Keratinocyte (primary cell): ENCODE results near the gene RAET1G. TPM values are rescaled to one million over a fixed set of nuclear protein-coding genes. Genes with fewer than 3 reads are reported as not detected.
A peak's percentile ranks its signal among the peaks of the same experiment; 100 is the strongest.

Source experiments
- DNase-seq: peaks from one replicate; pipeline ENCODE4 v3.0.0-alpha.2; 2011; ENCODE audit warnings: low read depth, missing footprints, low spot score
- FAIRE-seq: peaks from 2 replicates; lab custom pipeline; 2011; peaks lifted over from hg19 to GRCh38; lab: Jason Lieb, UNC
- H2AFZ ChIP-seq: 2 replicates; pipeline ENCODE4 v1.6.0; 2012; ENCODE audit warnings: low read length, control low read depth, inconsistent platforms; ENCODE audit not compliant: control insufficient read depth
- H3K27ac ChIP-seq: 2 replicates; pipeline ENCODE4 v1.5.1; 2011; ENCODE audit warnings: low read length; ENCODE audit not compliant: control insufficient read depth, insufficient read depth
- H3K27me3 ChIP-seq: 3 replicates; pipeline ENCODE4 v1.6.0; 2011; ENCODE audit warnings: low read length; ENCODE audit not compliant: control insufficient read depth, insufficient read depth; ENCODE audit errors: extremely low read depth
- H3K36me3 ChIP-seq, 2 experiments: 2 replicates in 1 of 2; 3 replicates in 1 of 2; pipeline ENCODE4 v1.5.1; 2011; ENCODE audit warnings: low read length in 2 of 2, mild to moderate bottlenecking in 1 of 2; ENCODE audit not compliant: control insufficient read depth in 2 of 2, insufficient read depth in 2 of 2; ENCODE audit errors: extremely low read depth in 1 of 2
- H3K4me1 ChIP-seq: 3 replicates; pipeline ENCODE4 v1.5.1; 2011; ENCODE audit warnings: low read length; ENCODE audit not compliant: control insufficient read depth, insufficient read depth; ENCODE audit errors: extremely low read depth
- H3K4me2 ChIP-seq: 3 replicates; pipeline ENCODE4 v1.6.0; 2011; ENCODE audit warnings: low read depth, low read length; ENCODE audit not compliant: control insufficient read depth, insufficient read depth; ENCODE audit errors: extremely low read depth
- H3K4me3 ChIP-seq, 3 experiments: fragments of 200-600 bp in 1 of 3; sonication (generic) in 1 of 3; 2 replicates in 2 of 3; 3 replicates in 1 of 3; pipeline ENCODE4 v1.5.1; 2011 to 2016; ENCODE audit warnings: low read length in 3 of 3, mild to moderate bottlenecking in 3 of 3, control low read depth in 2 of 3, inconsistent platforms in 1 of 3, low read depth in 1 of 3, mixed read lengths in 1 of 3, mixed run types in 1 of 3, moderate library complexity in 1 of 3; ENCODE audit not compliant: control insufficient read depth in 2 of 3, insufficient read depth in 2 of 3; ENCODE audit errors: extremely low read depth in 1 of 3
- H3K79me2 ChIP-seq: 2 replicates; pipeline ENCODE4 v1.6.0; 2012; ENCODE audit warnings: low read length; ENCODE audit not compliant: control insufficient read depth, insufficient read depth
- H3K9ac ChIP-seq: 3 replicates; pipeline ENCODE4 v1.6.0; 2011; ENCODE audit warnings: low read length; ENCODE audit not compliant: control insufficient read depth, insufficient read depth; ENCODE audit errors: extremely low read depth
- H3K9me1 ChIP-seq: 3 replicates; pipeline ENCODE4 v1.6.0; 2011; ENCODE audit warnings: low read length; ENCODE audit not compliant: control insufficient read depth, insufficient read depth; ENCODE audit errors: extremely low read depth
- H3K9me3 ChIP-seq: 2 replicates; pipeline ENCODE4 v1.5.1; 2012; ENCODE audit warnings: low read depth, low read length; ENCODE audit not compliant: control insufficient read depth
- H4K20me1 ChIP-seq: 3 replicates; pipeline ENCODE4 v1.6.0; 2011; ENCODE audit warnings: low read length; ENCODE audit not compliant: control insufficient read depth, insufficient read depth; ENCODE audit errors: extremely low read depth
- EZH2 ChIP-seq: IDR thresholded peaks from one replicate; pipeline ENCODE4 v1.6.1; 2012; ENCODE audit warnings: inconsistent platforms, mild to moderate bottlenecking, low read length, moderate library complexity
- dilution Hi-C: fragments of 300-500 bp; cut with MboI; formaldehyde crosslinking; loops from one replicate; pipeline ENCODE4 v1.7.0; 2020; ENCODE audit warnings: low sequenced_read_pairs; ENCODE audit not compliant: extremely low pct_ligation_motif_present
- polyA plus RNA-seq, 5 experiments: library from polyadenylated mRNA; depleted of rRNA in 3 of 5; stranded (reverse) in 3 of 5; stranded (forward) in 1 of 5; unstranded in 1 of 5; fragments of >200 nt; gene quantifications; 1 replicate in 1 of 5; 2 replicates in 3 of 5; 3 replicates in 1 of 5; pipeline versions ENCODE4 v1.2.1 to v1.2.3, GENCODE V29; 2011 to 2012; ENCODE audit warnings: missing spikeins in 2 of 5, low read depth in 1 of 5, low replicate concordance in 1 of 5
- TF ChIP-seq, protein P1 (sequence below), 3 experiments: IDR thresholded peaks in 1 of 3; conservative IDR thresholded peaks in 1 of 3; optimal IDR thresholded peaks in 1 of 3; 2 replicates in 2 of 3; 3 replicates in 1 of 3; pipeline versions ENCODE3 to v1.5.1; 2011; ENCODE audit warnings: low read length in 3 of 3, mild to moderate bottlenecking in 3 of 3, moderate library complexity in 2 of 3, control low read depth in 1 of 3, inconsistent platforms in 1 of 3; ENCODE audit not compliant: insufficient read depth in 2 of 3; ENCODE audit errors: extremely low read depth in 1 of 3

The RAET1G gene
- polyA plus RNA-seq, 1 donor (not counting 4 experiments of a cell fraction or from before 2014, with no cell fraction given) = 16.4 TPM

DNA sequence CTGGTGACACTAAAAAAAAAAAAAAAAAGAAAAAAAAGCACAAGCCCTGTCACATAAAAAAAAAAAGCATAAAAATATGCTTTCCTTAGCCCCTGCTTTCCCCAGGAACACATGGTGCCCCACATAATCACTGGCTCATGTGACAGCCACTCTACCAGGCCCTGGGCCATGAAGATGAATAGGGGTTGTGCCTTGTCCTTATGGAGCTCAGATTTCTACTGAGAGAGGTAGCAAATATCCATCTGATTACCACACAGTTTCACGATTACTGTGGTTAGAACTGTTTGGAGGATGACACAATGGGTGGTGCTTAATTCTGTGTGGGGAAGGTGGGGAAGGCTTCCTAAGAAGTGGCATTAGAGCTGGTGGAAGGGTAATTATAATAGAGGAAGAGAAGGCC is 34.3 kb downstream of the RAET1G start:
- DNase-seq (no peak), FAIRE-seq (peak; percentile 67)
- H3K27ac ChIP-seq = peak overlapping the region; percentile 82
- peaks cover 66% of the 10 kb centered on the region for H3K4me1 ChIP-seq
- H3K4me3 ChIP-seq = no peak overlapping the region
- no peaks in the 10 kb centered on the region for H3K36me3 ChIP-seq
- H3K27me3 ChIP-seq = no peaks in the 10 kb centered on the region
- TF ChIP-seq EZH2 = no peak
- TF ChIP-seq, protein P1, sequence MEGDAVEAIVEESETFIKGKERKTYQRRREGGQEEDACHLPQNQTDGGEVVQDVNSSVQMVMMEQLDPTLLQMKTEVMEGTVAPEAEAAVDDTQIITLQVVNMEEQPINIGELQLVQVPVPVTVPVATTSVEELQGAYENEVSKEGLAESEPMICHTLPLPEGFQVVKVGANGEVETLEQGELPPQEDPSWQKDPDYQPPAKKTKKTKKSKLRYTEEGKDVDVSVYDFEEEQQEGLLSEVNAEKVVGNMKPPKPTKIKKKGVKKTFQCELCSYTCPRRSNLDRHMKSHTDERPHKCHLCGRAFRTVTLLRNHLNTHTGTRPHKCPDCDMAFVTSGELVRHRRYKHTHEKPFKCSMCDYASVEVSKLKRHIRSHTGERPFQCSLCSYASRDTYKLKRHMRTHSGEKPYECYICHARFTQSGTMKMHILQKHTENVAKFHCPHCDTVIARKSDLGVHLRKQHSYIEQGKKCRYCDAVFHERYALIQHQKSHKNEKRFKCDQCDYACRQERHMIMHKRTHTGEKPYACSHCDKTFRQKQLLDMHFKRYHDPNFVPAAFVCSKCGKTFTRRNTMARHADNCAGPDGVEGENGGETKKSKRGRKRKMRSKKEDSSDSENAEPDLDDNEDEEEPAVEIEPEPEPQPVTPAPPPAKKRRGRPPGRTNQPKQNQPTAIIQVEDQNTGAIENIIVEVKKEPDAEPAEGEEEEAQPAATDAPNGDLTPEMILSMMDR (optimal IDR thresholded peaks at IDR 0.05 in 1 of 3, IDR thresholded peaks at IDR 0.05 in 1 of 3, conservative IDR thresholded peaks at IDR 0.05 in 1 of 3; ENCODE audit: extremely low read depth in 1 of 3, insufficient read depth in 2 of 3, low read length in 3 of 3) = no peak
- no peaks in the 10 kb centered on the region for H3K9me1 ChIP-seq
- dilution Hi-C loops = no loop called here
- peak overlapping the region; percentile 54 for H3K4me2 ChIP-seq
- no peaks in the 10 kb centered on the region for H3K9me3 ChIP-seq
- H2AFZ ChIP-seq = no peak overlapping the region
- H3K9ac ChIP-seq = peak overlapping the region; percentile 42
- no peaks in the 10 kb centered on the region for H4K20me1 ChIP-seq
- H3K79me2 ChIP-seq = no peaks in the 10 kb centered on the region

GRCh38 chr6:149888093-149888492 is 34.8 kb downstream of the RAET1G start:
- Histone ChIP-seq H2AFZ (no peak overlapping the region), H3K4me2 (peak overlapping the region; percentile 54), H3K79me2 (no peaks in the 10 kb centered on the region), H3K27me3 (no peaks in the 10 kb centered on the region), H3K9me3 (no peaks in the 10 kb centered on the region), H3K27ac (peak overlapping the region; percentile 82), H3K9me1 (no peaks in the 10 kb centered on the region), H3K4me3 (no peak overlapping the region), H3K9ac (peak overlapping the region; percentile 42), H4K20me1 (no peaks in the 10 kb centered on the region), H3K4me1 (peaks cover 66% of the 10 kb centered on the region), H3K36me3 (no peaks in the 10 kb centered on the region)
- TF ChIP-seq, protein P1 (optimal IDR thresholded peaks at IDR 0.05 in 1 of 3, IDR thresholded peaks at IDR 0.05 in 1 of 3, conservative IDR thresholded peaks at IDR 0.05 in 1 of 3; ENCODE audit: extremely low read depth in 1 of 3, insufficient read depth in 2 of 3, low read length in 3 of 3) = no peak
- TF ChIP-seq EZH2 = no peak
- DNase-seq (no peak), FAIRE-seq (no peak)
- dilution Hi-C loops = no loop called here
